Caco-2 (cell line): Measurements from ENCODE around the gene PDGFA. TPM values are rescaled to one million over a fixed set of nuclear protein-coding genes. Genes with fewer than 3 reads are reported as not detected.

Experiments used
- BruUV-seq: library from RNA; stranded (reverse); fragments of 400-500 nt; replicated peaks from 2 replicates; lab custom pipeline; 2021; lab: Mats Ljungman, UMichigan
- CTCF ChIA-PET: fragments of 300-600 bp; sonication (Branson Sonifier 250); formaldehyde crosslinking; loops from one replicate; lab custom pipeline; 2022; ENCODE audit warnings: antibody characterized with exemption; lab: Charles Lee
- POLR2A ChIA-PET: fragments of 300-600 bp; sonication (Branson Sonifier 250); formaldehyde crosslinking; loops from one replicate; lab custom pipeline; 2022; ENCODE audit warnings: antibody characterized with exemption; lab: Charles Lee
- DNase-seq, 2 experiments: peaks; one replicate each; pipeline versions ENCODE4 v3.0.0 to v3.0.0-alpha.2; 2020 to 2022
- H3K27me3 ChIP-seq: replicated peaks from 2 replicates; pipeline ENCODE4 v1.6.0; 2011; ENCODE audit warnings: low read length; ENCODE audit not compliant: control insufficient read depth, insufficient read depth
- H3K36me3 ChIP-seq: 2 replicates; pipeline ENCODE4 v1.5.1; 2011; ENCODE audit warnings: low read length; ENCODE audit not compliant: control insufficient read depth, insufficient read depth
- H3K4me1 ChIP-seq: fragments of 250-450 bp; sonication (Bioruptor Pico); 2 replicates; pipeline ENCODE4 v1.5.1; 2020; ENCODE audit warnings: mild to moderate bottlenecking
- H3K4me3 ChIP-seq: 2 replicates; pipeline ENCODE4 v1.5.1; 2011; ENCODE audit warnings: low read depth, mild to moderate bottlenecking, control low read depth, low read length
- H3K9me3 ChIP-seq: fragments of 250-450 bp; sonication (Bioruptor Pico); 2 replicates; pipeline ENCODE4 v1.5.1; 2020; ENCODE audit warnings: mild to moderate bottlenecking, moderate library complexity
- H3K27ac Mint-ChIP-seq: one replicate; pipeline ENCODE4 v1.8.0; 2022; ENCODE audit warnings: mixed read lengths; ENCODE audit not compliant: unreplicated experiment
- H3K27me3 Mint-ChIP-seq: one replicate; pipeline ENCODE4 v1.8.0; 2022; ENCODE audit warnings: mixed read lengths; ENCODE audit not compliant: insufficient read depth, unreplicated experiment
- H3K36me3 Mint-ChIP-seq: one replicate; pipeline ENCODE4 v1.8.0; 2022; ENCODE audit warnings: mild to moderate bottlenecking, mixed read lengths; ENCODE audit not compliant: insufficient read depth, unreplicated experiment
- H3K4me1 Mint-ChIP-seq: one replicate; pipeline ENCODE4 v1.8.0; 2022; ENCODE audit warnings: low read depth, mixed read lengths; ENCODE audit not compliant: unreplicated experiment
- H3K4me3 Mint-ChIP-seq: one replicate; pipeline ENCODE4 v1.8.0; 2022; ENCODE audit warnings: mild to moderate bottlenecking, moderate library complexity, mixed read lengths; ENCODE audit not compliant: unreplicated experiment
- H3K9me3 Mint-ChIP-seq: one replicate; pipeline ENCODE4 v1.8.0; 2022; ENCODE audit warnings: mixed read lengths; ENCODE audit not compliant: unreplicated experiment
- intact Hi-C: fragments of 100-400 bp; cut with micrococcal nuclease; formaldehyde crosslinking; loops from one replicate; pipeline ENCODE4 v1.10.0; 2022; ENCODE audit not compliant: unreplicated experiment
- total RNA-seq: library from RNA; stranded (reverse); gene quantifications from 2 replicates; pipeline ENCODE4 v1.2.3, GENCODE V29; 2022
- TF ChIP-seq, protein P1 (sequence below), 2 experiments: fragments of 200-600 bp in 1 of 2; IDR thresholded peaks; 1 replicate in 1 of 2; 2 replicates in 1 of 2; pipeline versions ENCODE4 v1.5.1 to v1.8.0; 2011 to 2022; ENCODE audit warnings: antibody characterized with exemption in 1 of 2, control low read depth in 1 of 2, inconsistent platforms in 1 of 2, low read depth in 1 of 2, low read length in 1 of 2, mild to moderate bottlenecking in 1 of 2, moderate library complexity in 1 of 2; ENCODE audit not compliant: insufficient read depth in 1 of 2, severe bottlenecking in 1 of 2, unreplicated experiment in 1 of 2

PDGFA gene
- total RNA-seq, 1 experiment from 2014 or later, result 78.5 TPM

DNA sequence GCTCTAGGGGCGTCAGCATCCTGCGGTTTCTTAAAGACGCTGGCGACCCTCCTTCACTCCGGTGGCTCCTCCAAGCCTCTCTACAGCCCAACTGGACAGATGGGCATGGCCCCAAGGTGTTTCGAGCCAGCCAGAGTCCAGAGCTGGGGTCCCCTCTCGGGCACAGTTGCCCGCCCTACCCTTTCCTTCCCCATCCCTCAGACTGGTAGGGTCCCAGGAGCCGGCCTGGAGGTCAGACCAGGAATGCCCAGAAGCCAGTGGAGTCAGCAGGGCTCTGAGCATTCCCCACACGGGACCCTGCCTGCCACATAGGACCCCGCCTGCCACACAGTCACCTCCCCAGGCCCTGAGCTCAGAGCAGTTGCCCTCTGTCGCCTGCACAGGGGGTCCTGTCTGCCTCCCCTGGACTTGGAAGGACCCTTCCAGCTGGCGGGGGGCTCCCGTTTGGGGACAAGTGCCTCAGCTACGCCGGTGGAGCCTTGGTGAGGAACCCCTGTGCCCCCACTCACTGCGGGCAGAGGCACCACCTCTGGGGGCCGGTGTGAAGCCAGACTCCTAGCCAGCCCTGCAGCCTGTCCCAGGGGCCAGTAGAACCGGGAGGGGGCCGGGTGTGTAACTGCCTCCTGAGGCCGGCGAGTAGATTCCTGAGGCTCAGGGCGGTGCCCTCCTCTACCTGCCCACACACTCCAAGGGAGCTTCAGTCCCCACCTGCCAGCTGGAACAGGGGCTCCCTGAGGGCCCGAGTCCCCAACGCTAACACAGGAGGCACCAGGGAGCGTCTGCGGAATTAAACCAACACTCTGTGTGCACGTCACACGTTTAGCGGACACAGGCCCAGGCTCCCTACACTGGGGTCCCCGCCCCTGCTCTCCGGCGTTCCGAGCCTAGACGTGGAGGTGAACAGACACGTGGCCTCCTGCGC, 19.4 kb upstream of the PDGFA start:
- ChIA-PET POLR2A (interaction anchor here (0.6 to 1.2 kb wide), 4 partner anchors 19 to 286 kb away, joined by 3 to 9 read pairs (median 4); no protein-coding TSS in a partner anchor), CTCF (interaction anchor here (1.8 kb wide), 1 partner anchor 19 kb away, joined by 4 read pairs; the partner anchor contains the start of gene PDGFA)
- Mint-ChIP-seq H3K9me3 (no peaks in the 10 kb centered on the region), H3K27ac (peak overlapping the region; percentile 97), H3K27me3 (no peaks in the 10 kb centered on the region), H3K4me3 (peak overlapping the region; percentile 68), H3K36me3 (peaks cover 6% of the 10 kb centered on the region), H3K4me1 (peaks cover 34% of the 10 kb centered on the region)
- Histone ChIP-seq H3K36me3 (no peaks in the 10 kb centered on the region; the same call in 1 of the 2 replicates), H3K9me3 (no peaks in the 10 kb centered on the region), H3K27me3 (no peaks in the 10 kb centered on the region), H3K4me3 (peak overlapping the region; percentile 24), H3K4me1 (peaks cover 47% of the 10 kb centered on the region)
- peak in 1 of 2 experiments; percentile 86 for DNase-seq
- BruUV-seq, result TSS peak; percentile 62
- intact Hi-C loops, result loop anchor here (2.0 kb wide), 3 partner anchors 18 to 188 kb away; partner anchors contain the start of genes DNAAF5 and PRKAR1B
- TF ChIP-seq, protein P1, sequence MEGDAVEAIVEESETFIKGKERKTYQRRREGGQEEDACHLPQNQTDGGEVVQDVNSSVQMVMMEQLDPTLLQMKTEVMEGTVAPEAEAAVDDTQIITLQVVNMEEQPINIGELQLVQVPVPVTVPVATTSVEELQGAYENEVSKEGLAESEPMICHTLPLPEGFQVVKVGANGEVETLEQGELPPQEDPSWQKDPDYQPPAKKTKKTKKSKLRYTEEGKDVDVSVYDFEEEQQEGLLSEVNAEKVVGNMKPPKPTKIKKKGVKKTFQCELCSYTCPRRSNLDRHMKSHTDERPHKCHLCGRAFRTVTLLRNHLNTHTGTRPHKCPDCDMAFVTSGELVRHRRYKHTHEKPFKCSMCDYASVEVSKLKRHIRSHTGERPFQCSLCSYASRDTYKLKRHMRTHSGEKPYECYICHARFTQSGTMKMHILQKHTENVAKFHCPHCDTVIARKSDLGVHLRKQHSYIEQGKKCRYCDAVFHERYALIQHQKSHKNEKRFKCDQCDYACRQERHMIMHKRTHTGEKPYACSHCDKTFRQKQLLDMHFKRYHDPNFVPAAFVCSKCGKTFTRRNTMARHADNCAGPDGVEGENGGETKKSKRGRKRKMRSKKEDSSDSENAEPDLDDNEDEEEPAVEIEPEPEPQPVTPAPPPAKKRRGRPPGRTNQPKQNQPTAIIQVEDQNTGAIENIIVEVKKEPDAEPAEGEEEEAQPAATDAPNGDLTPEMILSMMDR (IDR thresholded peaks at IDR 0.05; ENCODE audit: insufficient read depth in 1 of 2, low read depth in 1 of 2, low read length in 1 of 2, severe bottlenecking in 1 of 2, unreplicated experiment in 1 of 2), result no peak

DNA sequence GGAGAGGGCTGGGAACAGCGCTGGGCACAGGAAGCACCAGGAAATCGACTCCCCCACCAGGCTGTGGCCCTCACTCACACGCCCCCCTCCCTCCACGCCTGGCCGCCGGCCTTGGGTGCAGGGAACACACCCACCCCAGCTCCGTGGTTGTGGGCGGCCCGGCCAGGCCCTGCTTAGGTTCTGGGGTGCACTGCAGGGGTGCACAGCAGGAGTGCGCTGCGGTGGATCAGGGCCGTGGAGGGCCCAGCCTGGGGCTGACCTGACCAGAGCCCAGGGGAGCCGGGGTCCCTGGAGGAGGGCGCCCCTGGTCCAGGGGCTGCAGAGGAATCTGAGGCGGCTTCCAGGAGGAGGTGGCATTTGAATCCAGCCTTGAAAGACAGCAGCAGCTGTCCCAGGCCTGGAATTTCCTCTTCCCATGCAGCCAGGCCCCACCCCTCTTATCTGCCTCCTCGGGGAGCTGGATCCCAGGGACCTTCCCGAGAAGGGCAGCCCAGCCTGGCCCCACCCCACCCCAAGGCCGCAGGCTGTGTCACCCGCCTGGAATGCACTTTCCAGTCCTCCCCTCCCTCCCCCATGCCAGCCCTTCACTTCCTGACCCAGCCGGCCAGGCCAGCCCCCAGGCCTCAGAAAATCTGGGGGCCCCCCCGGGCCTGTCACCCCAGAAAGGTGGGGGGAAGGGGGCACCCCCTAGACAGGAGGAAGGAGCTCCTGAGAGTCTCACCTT, 18.4 kb upstream of the PDGFA start:
- BruUV-seq, result no TSS peak
- H3K36me3 ChIP-seq, result no peaks in the 10 kb centered on the region; the same call in 1 of the 2 replicates
- no peaks in the 10 kb centered on the region for H3K9me3 Mint-ChIP-seq
- H3K27ac Mint-ChIP-seq, result peak overlapping the region; percentile 97
- H3K27me3 ChIP-seq, result no peaks in the 10 kb centered on the region
- H3K4me3 Mint-ChIP-seq, result peak overlapping the region; percentile 68
- ChIA-PET CTCF (interaction anchor here (1.8 kb wide), 1 partner anchor 18 kb away, joined by 4 read pairs; the partner anchor contains the start of gene PDGFA), POLR2A (interaction anchor here (0.5 to 1.2 kb wide), 5 partner anchors 17 to 438 kb away, joined by 3 to 9 read pairs (median 4); partner anchors contain the start of gene COX19)
- no peaks in the 10 kb centered on the region for H3K27me3 Mint-ChIP-seq
- H3K4me3 ChIP-seq, result no peak overlapping the region; the same call in 1 of the 2 replicates
- H3K4me1 ChIP-seq, result peaks cover 47% of the 10 kb centered on the region
- H3K9me3 ChIP-seq, result no peaks in the 10 kb centered on the region
- DNase-seq, result peak; percentile 95 to 98
- H3K4me1 Mint-ChIP-seq, result peaks cover 28% of the 10 kb centered on the region
- no peaks in the 10 kb centered on the region for H3K36me3 Mint-ChIP-seq
- intact Hi-C loops, result loop anchor here (2.0 kb wide), 3 partner anchors 17 to 189 kb away; partner anchors contain the start of genes DNAAF5 and PRKAR1B
- TF ChIP-seq, protein P1 (IDR thresholded peaks at IDR 0.05; ENCODE audit: insufficient read depth in 1 of 2, low read depth in 1 of 2, low read length in 1 of 2, severe bottlenecking in 1 of 2, unreplicated experiment in 1 of 2), result no peak
